GM12878 (cell line): ENCODE data around the gene KIRREL1. TPM values are rescaled to one million over a fixed set of nuclear protein-coding genes. Genes with fewer than 3 reads are reported as not detected.

Source experiments
- ATAC-seq: fragments of 200-7000 bp; cut with Tn5 transposase; 3 replicates; pipeline ENCODE4 v1.9.1; 2020; ENCODE audit warnings: mild to moderate bottlenecking, moderate library complexity
- BruUV-seq: library from RNA; stranded (reverse); fragments of 400-500 nt; replicated peaks from 2 replicates; lab custom pipeline; 2021; lab: Mats Ljungman, UMichigan
- CTCF ChIA-PET: fragments of 300-600 bp; sonication (Branson Sonifier 250); formaldehyde crosslinking; extraction: SDS; loops from one replicate; lab custom pipeline; 2021; ENCODE audit warnings: inconsistent platforms; lab: Yijun Ruan, JAX
- POLR2A ChIA-PET: fragments of 350-600 bp; formaldehyde crosslinking; extraction: SDS; loops from one replicate; lab custom pipeline; 2021; ENCODE audit warnings: inconsistent platforms; lab: Charles Lee
- RAD21 ChIA-PET: fragments of 300-600 bp; sonication (Branson Sonifier 250); formaldehyde crosslinking; loops from one replicate; lab custom pipeline; 2023; ENCODE audit warnings: antibody characterized with exemption; ENCODE audit not compliant: unreplicated experiment; lab: Charles Lee
- SMC1A ChIA-PET: fragments of 300-600 bp; sonication (Branson Sonifier 250); formaldehyde crosslinking; loops from one replicate; lab custom pipeline; 2023; ENCODE audit not compliant: unreplicated experiment, uncharacterized antibody; lab: Charles Lee
- DNase-seq: peaks from one replicate; pipeline ENCODE4 v3.0.0-alpha.2; 2011; ENCODE audit warnings: low read depth, low spot score
- FAIRE-seq: peaks from 3 replicates; lab custom pipeline; 2011; peaks lifted over from hg19 to GRCh38; lab: Jason Lieb, UNC
- H2AFZ ChIP-seq: 2 replicates; pipeline ENCODE4 v1.6.0; 2011; ENCODE audit warnings: low read depth, low read length, control low read depth; ENCODE audit not compliant: control insufficient read depth
- H3K27ac ChIP-seq: 2 replicates; pipeline ENCODE4 v1.5.1; 2011; ENCODE audit warnings: control low read depth; ENCODE audit not compliant: control insufficient read depth, insufficient read depth
- H3K27me3 ChIP-seq, 2 experiments: replicated peaks in 1 of 2; 2 replicates each; pipeline versions ENCODE4 v1.6.0 to v1.6.1; 2011; ENCODE audit warnings: low read length in 1 of 2; ENCODE audit not compliant: control insufficient read depth in 2 of 2, insufficient read depth in 2 of 2
- H3K36me3 ChIP-seq, 2 experiments: 2 replicates each; pipeline ENCODE4 v1.5.1; 2011; ENCODE audit warnings: low read length in 1 of 2; ENCODE audit not compliant: control insufficient read depth in 2 of 2, insufficient read depth in 2 of 2
- H3K4me1 ChIP-seq: 2 replicates; pipeline ENCODE4 v1.6.1; 2011; ENCODE audit warnings: mild to moderate bottlenecking, low read length, moderate library complexity, mixed read lengths; ENCODE audit not compliant: control insufficient read depth, insufficient read depth
- H3K4me2 ChIP-seq: 2 replicates; pipeline ENCODE4 v1.6.0; 2011; ENCODE audit warnings: control low read depth; ENCODE audit not compliant: control insufficient read depth, insufficient read depth
- H3K4me3 ChIP-seq: fragments of 200-600 bp; sonication (generic); 2 replicates; pipeline ENCODE4 v1.5.1; 2016
- H3K79me2 ChIP-seq: 2 replicates; pipeline ENCODE4 v1.6.0; 2011; ENCODE audit warnings: low read length; ENCODE audit not compliant: control insufficient read depth, insufficient read depth
- H3K9ac ChIP-seq: 2 replicates; pipeline ENCODE4 v1.8.0; 2011; ENCODE audit warnings: low read length, control low read depth, mixed read lengths; ENCODE audit not compliant: control insufficient read depth, insufficient read depth
- H3K9me3 ChIP-seq: replicated peaks from 3 replicates; pipeline ENCODE4 v1.5.1; 2011; ENCODE audit warnings: mild to moderate bottlenecking, low read length; ENCODE audit not compliant: control insufficient read depth, insufficient read depth
- H4K20me1 ChIP-seq: 2 replicates; pipeline ENCODE4 v1.6.0; 2011; ENCODE audit not compliant: control insufficient read depth, insufficient read depth
- EZH2 ChIP-seq: IDR thresholded peaks from 2 replicates; pipeline ENCODE4 v1.6.1; 2012; ENCODE audit warnings: low read depth, mild to moderate bottlenecking, control low read depth, inconsistent platforms, low read length, borderline replicate concordance; ENCODE audit not compliant: control insufficient read depth
- IKZF2 ChIP-seq, 2 experiments: fragments of 450-650 bp; IDR thresholded peaks; 2 replicates each; pipeline ENCODE4 v1.6.1; 2017; ENCODE audit warnings: mild to moderate bottlenecking in 2 of 2, moderate library complexity in 2 of 2
- NBN ChIP-seq: fragments of 450-650 bp; IDR thresholded peaks from 2 replicates; pipeline ENCODE4 v1.6.1; 2016
- NR2C2 ChIP-seq: IDR thresholded peaks from 2 replicates; pipeline ENCODE4 v1.6.1; 2011; ENCODE audit warnings: borderline replicate concordance, low read depth; ENCODE audit not compliant: control insufficient read depth, insufficient read length
- RBBP5 ChIP-seq: fragments of 200-600 bp; sonication (generic); conservative IDR thresholded peaks from 2 replicates; pipeline ENCODE4 v1.6.1; 2016
- RELA ChIP-seq: fragments of 450-650 bp; IDR thresholded peaks from 2 replicates; pipeline ENCODE4 v1.8.0; 2014; ENCODE audit warnings: borderline replicate concordance; ENCODE audit not compliant: partially characterized antibody
- TBL1XR1 ChIP-seq: IDR thresholded peaks from 2 replicates; pipeline ENCODE4 v1.6.1; 2012; ENCODE audit warnings: low read depth, low read length, improper control_type of control experiment
- TCF7 ChIP-seq: IDR thresholded peaks from 2 replicates; pipeline ENCODE4 v1.6.1; 2014; ENCODE audit warnings: antibody characterized with exemption, borderline replicate concordance
- YY1 ChIP-seq: IDR thresholded peaks from 2 replicates; pipeline ENCODE4 v1.6.1; 2011; ENCODE audit warnings: low read depth, mild to moderate bottlenecking, low read length
- ZNF217 ChIP-seq: fragments of 450-650 bp; IDR thresholded peaks from 2 replicates; pipeline ENCODE4 v1.6.1; 2017; ENCODE audit warnings: antibody characterized with exemption, mild to moderate bottlenecking
- ZNF274 ChIP-seq: IDR thresholded peaks from one replicate; pipeline ENCODE4 v1.8.0; 2011; ENCODE audit not compliant: insufficient read length, insufficient read depth
- ZSCAN29 ChIP-seq: fragments of 450-650 bp; IDR thresholded peaks from 2 replicates; pipeline ENCODE4 v1.6.1; 2017; ENCODE audit warnings: mild to moderate bottlenecking, moderate library complexity
- whole genome bisulfite sequencing: methylation state at CpG from one replicate; pipeline ENCODE4 v1.1.6; 2016; ENCODE audit warnings: low lambda C conversion rate; ENCODE audit not compliant: insufficient replicate concordance, insufficient coverage; ENCODE audit errors: missing lambda C conversion rate; 5-methylcytosine and 5-hydroxymethylcytosine counted together
- in situ Hi-C: fragments of 300-500 bp; cut with MboI; formaldehyde crosslinking; loops from 9 replicates; pipeline ENCODE4 v1.14.3; 2018; ENCODE audit warnings: mixed read lengths
- intact Hi-C: fragments of 100-400 bp; cut with micrococcal nuclease; formaldehyde crosslinking; loops from one replicate; pipeline ENCODE4 v1.14.2; 2022; ENCODE audit not compliant: unreplicated experiment
- polyA plus RNA-seq, 11 experiments: library from polyadenylated mRNA; depleted of rRNA in 4 of 11; unstranded in 6 of 11; stranded (reverse) in 5 of 11; fragments of >200 nt; fragmentation: Nextera tagmentation in 4 of 11; fragmentation: Illumina TruSeq in 1 of 11; extraction: Ambion mirVana in 4 of 11; extraction: Trizol in 1 of 11; gene quantifications; 1 replicate in 1 of 11; 2 replicates in 10 of 11; pipeline versions ENCODE4 v1.2.1 to v1.2.3, GENCODE V29; 2011 to 2016; ENCODE audit warnings: inconsistent platforms in 2 of 11, missing spikeins in 2 of 11, low read depth in 1 of 11
- total RNA-seq, 4 experiments: library from RNA; depleted of rRNA in 3 of 4; stranded (reverse); fragments of >200 nt in 3 of 4; fragmentation: Illumina TruSeq in 1 of 4; extraction: Trizol in 1 of 4; gene quantifications; 2 replicates each; pipeline versions ENCODE4 v1.2.1 to v1.2.3, GENCODE V29; 2013 to 2021
- TF ChIP-seq, protein P1 (sequence below): fragments of 150-350 bp; IDR thresholded peaks from 2 replicates; pipeline ENCODE4 v1.6.1; 2014; ENCODE audit warnings: mild to moderate bottlenecking, low read depth, low read length
- TF ChIP-seq, protein P2 (sequence below): fragments of 450-650 bp; formaldehyde crosslinking; IDR thresholded peaks from 2 replicates; pipeline ENCODE4 v1.5.0; 2022; ENCODE audit warnings: mild to moderate bottlenecking, missing genetic modification characterization
- TF ChIP-seq, protein P3 (sequence below): fragments of 450-650 bp; IDR thresholded peaks from 2 replicates; pipeline ENCODE4 v1.6.1; 2017; ENCODE audit warnings: mild to moderate bottlenecking

The KIRREL1 gene
- total and polyA plus RNA-seq, 10 of the 15 experiments (the other 5 are each of a cell fraction or from before 2014, with no cell fraction given): 0.15 TPM; not detected in 9

DNA sequence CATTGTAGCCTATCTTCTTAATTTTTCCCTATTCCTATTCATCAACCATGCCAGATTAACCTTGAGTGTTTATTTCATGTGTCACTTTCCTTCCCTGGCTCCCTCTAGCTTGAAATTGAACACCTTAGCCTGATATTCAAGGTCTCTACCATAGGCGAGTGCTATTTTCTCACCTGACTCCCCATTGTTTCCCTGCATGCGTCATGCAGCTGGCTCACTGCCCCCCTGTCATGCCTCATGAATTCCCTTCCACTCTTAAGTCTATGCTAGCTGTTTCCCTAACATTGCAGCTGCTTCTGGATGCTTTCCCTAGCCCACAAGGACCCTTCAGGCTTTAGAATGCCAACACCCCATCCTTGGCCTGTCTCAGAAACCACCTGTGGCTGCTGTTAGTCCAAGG is 130.6 kb downstream of the KIRREL1 start:
- H3K4me2 ChIP-seq: no peak overlapping the region
- H3K36me3 ChIP-seq: no peaks in the 10 kb centered on the region
- whole genome bisulfite sequencing: 0% methylated on average over 2 of the region's 2 CpGs
- ATAC-seq (no peak), FAIRE-seq (no peak), DNase-seq (no peak)
- H3K9me3 ChIP-seq: no peaks in the 10 kb centered on the region
- H3K27me3 ChIP-seq: peaks cover 0 to 2% of the 10 kb centered on the region in 2 experiments; a peak in 3 of 4 replicates
- TF ChIP-seq ZNF274 (no peak), TBL1XR1 (no peak), RBBP5 (no peak), RELA (no peak), TCF7 (no peak), EZH2 (no peak), ZNF217 (no peak), YY1 (no peak), ZSCAN29 (no peak), IKZF2 (IDR thresholded peaks at IDR 0.05) (no peak), NR2C2 (no peak), NBN (no peak)
- TF ChIP-seq, protein P1, sequence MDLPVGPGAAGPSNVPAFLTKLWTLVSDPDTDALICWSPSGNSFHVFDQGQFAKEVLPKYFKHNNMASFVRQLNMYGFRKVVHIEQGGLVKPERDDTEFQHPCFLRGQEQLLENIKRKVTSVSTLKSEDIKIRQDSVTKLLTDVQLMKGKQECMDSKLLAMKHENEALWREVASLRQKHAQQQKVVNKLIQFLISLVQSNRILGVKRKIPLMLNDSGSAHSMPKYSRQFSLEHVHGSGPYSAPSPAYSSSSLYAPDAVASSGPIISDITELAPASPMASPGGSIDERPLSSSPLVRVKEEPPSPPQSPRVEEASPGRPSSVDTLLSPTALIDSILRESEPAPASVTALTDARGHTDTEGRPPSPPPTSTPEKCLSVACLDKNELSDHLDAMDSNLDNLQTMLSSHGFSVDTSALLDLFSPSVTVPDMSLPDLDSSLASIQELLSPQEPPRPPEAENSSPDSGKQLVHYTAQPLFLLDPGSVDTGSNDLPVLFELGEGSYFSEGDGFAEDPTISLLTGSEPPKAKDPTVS: no peak
- TF ChIP-seq, protein P2, sequence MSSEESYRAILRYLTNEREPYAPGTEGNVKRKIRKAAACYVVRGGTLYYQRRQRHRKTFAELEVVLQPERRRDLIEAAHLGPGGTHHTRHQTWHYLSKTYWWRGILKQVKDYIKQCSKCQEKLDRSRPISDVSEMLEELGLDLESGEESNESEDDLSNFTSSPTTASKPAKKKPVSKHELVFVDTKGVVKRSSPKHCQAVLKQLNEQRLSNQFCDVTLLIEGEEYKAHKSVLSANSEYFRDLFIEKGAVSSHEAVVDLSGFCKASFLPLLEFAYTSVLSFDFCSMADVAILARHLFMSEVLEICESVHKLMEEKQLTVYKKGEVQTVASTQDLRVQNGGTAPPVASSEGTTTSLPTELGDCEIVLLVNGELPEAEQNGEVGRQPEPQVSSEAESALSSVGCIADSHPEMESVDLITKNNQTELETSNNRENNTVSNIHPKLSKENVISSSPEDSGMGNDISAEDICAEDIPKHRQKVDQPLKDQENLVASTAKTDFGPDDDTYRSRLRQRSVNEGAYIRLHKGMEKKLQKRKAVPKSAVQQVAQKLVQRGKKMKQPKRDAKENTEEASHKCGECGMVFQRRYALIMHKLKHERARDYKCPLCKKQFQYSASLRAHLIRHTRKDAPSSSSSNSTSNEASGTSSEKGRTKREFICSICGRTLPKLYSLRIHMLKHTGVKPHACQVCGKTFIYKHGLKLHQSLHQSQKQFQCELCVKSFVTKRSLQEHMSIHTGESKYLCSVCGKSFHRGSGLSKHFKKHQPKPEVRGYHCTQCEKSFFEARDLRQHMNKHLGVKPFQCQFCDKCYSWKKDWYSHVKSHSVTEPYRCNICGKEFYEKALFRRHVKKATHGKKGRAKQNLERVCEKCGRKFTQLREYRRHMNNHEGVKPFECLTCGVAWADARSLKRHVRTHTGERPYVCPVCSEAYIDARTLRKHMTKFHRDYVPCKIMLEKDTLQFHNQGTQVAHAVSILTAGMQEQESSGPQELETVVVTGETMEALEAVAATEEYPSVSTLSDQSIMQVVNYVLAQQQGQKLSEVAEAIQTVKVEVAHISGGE (CRISPR knock-in tag): no peak
- TF ChIP-seq, protein P3, sequence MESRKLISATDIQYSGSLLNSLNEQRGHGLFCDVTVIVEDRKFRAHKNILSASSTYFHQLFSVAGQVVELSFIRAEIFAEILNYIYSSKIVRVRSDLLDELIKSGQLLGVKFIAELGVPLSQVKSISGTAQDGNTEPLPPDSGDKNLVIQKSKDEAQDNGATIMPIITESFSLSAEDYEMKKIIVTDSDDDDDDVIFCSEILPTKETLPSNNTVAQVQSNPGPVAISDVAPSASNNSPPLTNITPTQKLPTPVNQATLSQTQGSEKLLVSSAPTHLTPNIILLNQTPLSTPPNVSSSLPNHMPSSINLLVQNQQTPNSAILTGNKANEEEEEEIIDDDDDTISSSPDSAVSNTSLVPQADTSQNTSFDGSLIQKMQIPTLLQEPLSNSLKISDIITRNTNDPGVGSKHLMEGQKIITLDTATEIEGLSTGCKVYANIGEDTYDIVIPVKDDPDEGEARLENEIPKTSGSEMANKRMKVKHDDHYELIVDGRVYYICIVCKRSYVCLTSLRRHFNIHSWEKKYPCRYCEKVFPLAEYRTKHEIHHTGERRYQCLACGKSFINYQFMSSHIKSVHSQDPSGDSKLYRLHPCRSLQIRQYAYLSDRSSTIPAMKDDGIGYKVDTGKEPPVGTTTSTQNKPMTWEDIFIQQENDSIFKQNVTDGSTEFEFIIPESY: no peak
- POLR2A ChIA-PET: no interaction called here
- no peak overlapping the region for H3K9ac ChIP-seq
- H4K20me1 ChIP-seq: peaks cover 3% of the 10 kb centered on the region; the same call in 1 of the 2 replicates
- intact Hi-C loops (loop anchor here (2.0 to 10.0 kb wide), 2 partner anchors 161 to 249 kb away; no protein-coding TSS in a partner anchor), in situ Hi-C loops (loop anchor here (5.0 kb wide), 1 partner anchor 162 kb away; no protein-coding TSS in a partner anchor)
- no peak overlapping the region for H2AFZ ChIP-seq
- SMC1A ChIA-PET: interaction anchor here (1.0 to 2.7 kb wide), 16 partner anchors 13 to 543 kb away, joined by 4 to 21 read pairs (median 6); no protein-coding TSS in a partner anchor
- H3K27ac ChIP-seq: no peak overlapping the region
- H3K4me1 ChIP-seq: peaks cover 4% of the 10 kb centered on the region
- no TSS peak for BruUV-seq
- CTCF ChIA-PET: interaction anchor here (0.5 to 12.4 kb wide), 31 partner anchors 8 to 544 kb away, joined by 3 to 210 read pairs (median 6); no protein-coding TSS in a partner anchor
- no peaks in the 10 kb centered on the region for H3K79me2 ChIP-seq
- no peak overlapping the region for H3K4me3 ChIP-seq
- RAD21 ChIA-PET: interaction anchor here (0.7 to 3.5 kb wide), 14 partner anchors 8 to 928 kb away, joined by 3 to 39 read pairs (median 8); no protein-coding TSS in a partner anchor
